HUDEP-2 (cell line): ENCODE measurements around the gene CD300LF.
A peak's percentile ranks its signal among the peaks of the same experiment; 100 is the strongest.

Source experiments
- DNase-seq, 76 experiments: peaks; one replicate each; lab custom pipeline; 2025; ENCODE audit not compliant: unreplicated experiment in 76 of 76; lab: John Stamatoyannopoulos, UW

Gene CD300LF

GRCh38 chr17:74647871-74648672 lies 64.7 kb downstream of the CD300LF start:
- DNase-seq: no peak

- DNase-seq: peak in 8 of 76 experiments; percentile 3 to 23 (median 12)
These were observed 66.5 kb downstream of the CD300LF start for GRCh38 chr17:74646231-74646630.

GRCh38 chr17:74645010-74645409 lies 67.7 kb downstream of the CD300LF start:
- no peak for DNase-seq

GRCh38 chr17:74644419-74644818 lies 68.3 kb downstream of the CD300LF start:
- no peak for DNase-seq
